ENCODE results near the gene KPNA6.

DNA sequence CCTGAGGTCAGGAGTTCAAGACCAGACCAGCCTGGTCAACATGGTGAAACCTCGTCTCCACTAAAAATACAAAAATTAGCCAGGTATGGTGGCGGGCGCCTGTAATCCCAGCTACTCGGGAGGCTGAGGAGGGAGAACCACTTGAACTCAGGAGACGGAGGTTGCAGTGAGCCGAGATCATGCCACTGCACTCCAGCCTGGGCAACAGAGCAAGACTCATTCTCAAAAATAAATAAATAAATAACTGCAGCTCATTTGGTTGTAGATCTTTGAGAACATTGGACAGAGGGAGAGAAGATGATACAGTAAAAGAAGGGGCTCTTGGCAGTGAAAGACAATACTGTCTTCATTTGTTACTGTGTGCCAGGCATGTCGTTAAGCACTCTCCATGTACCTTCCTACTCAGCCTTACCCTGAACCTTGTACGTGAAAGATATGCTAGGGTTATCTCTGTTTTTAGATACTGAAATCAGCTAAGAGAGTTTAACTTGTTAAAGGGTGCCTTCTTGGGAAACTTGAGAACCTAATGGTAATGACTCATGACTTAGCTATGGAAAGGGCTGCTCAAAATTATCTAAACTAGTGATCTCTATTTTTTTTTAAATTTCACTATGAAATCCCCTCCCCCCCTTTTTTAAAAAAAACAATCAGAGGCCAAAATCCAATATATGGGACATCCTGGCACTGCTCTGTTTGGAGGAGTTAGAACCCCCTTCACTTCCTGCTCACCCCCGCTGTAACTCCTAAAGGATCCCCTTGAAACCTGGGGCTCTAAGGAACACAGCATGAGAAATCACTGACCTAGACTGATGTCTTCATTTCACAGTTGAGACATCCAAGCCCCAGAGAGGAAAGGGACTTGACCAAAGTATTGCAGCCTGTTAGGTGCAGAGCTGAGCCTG is 6.8 kb upstream of the KPNA6 start:
- TF ChIP-seq, protein P1, sequence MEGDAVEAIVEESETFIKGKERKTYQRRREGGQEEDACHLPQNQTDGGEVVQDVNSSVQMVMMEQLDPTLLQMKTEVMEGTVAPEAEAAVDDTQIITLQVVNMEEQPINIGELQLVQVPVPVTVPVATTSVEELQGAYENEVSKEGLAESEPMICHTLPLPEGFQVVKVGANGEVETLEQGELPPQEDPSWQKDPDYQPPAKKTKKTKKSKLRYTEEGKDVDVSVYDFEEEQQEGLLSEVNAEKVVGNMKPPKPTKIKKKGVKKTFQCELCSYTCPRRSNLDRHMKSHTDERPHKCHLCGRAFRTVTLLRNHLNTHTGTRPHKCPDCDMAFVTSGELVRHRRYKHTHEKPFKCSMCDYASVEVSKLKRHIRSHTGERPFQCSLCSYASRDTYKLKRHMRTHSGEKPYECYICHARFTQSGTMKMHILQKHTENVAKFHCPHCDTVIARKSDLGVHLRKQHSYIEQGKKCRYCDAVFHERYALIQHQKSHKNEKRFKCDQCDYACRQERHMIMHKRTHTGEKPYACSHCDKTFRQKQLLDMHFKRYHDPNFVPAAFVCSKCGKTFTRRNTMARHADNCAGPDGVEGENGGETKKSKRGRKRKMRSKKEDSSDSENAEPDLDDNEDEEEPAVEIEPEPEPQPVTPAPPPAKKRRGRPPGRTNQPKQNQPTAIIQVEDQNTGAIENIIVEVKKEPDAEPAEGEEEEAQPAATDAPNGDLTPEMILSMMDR (conservative IDR thresholded peaks at IDR 0.05; ENCODE audit: low read length): no peak
- no peak for TF ChIP-seq EZH2phosphoT487 (IDR thresholded peaks at IDR 0.05; ENCODE audit: borderline replicate concordance, low read depth, low read length)
